Stimulated activated CD8-positive, alpha-beta memory T cell treated with anti-CD3 and anti-CD28 coated beads, Interleukin-7, amount 100 ng/mL, for 24 hours (primary cell): ENCODE data around the gene PIP5K1B.

ENCODE experiments used
- DNase-seq: peaks from one replicate; pipeline ENCODE4 v3.0.0-alpha.2; 2020; ENCODE audit warnings: low read depth

The PIP5K1B gene

GRCh38 chr9:68817079-68817875 is 112.2 kb downstream of the PIP5K1B start:
- no peak for DNase-seq

GRCh38 chr9:68819065-68819464 is 114.0 kb downstream of the PIP5K1B start:
- DNase-seq = no peak

- DNase-seq = no peak
These were observed 116.9 kb downstream of the PIP5K1B start for GRCh38 chr9:68821911-68822310.

- no peak for DNase-seq
These were observed 117.6 kb downstream of the PIP5K1B start for GRCh38 chr9:68822596-68823165.

- no peak for DNase-seq
These were observed 120.9 kb downstream of the PIP5K1B start for GRCh38 chr9:68825762-68826472.

GRCh38 chr9:68827837-68828744 is 123.1 kb downstream of the PIP5K1B start:
- no peak for DNase-seq

- no peak for DNase-seq
These were observed 127.1 kb downstream of the PIP5K1B start for GRCh38 chr9:68832101-68832500.

- DNase-seq = no peak
These were observed 128.0 kb downstream of the PIP5K1B start for GRCh38 chr9:68832861-68833518.

- no peak for DNase-seq
These were observed 130.0 kb downstream of the PIP5K1B start for GRCh38 chr9:68834931-68835520.

- no peak for DNase-seq
These were observed 131.7 kb downstream of the PIP5K1B start for GRCh38 chr9:68836788-68837187.

GRCh38 chr9:68838245-68838644 is 133.2 kb downstream of the PIP5K1B start:
- DNase-seq = no peak

- DNase-seq = no peak
These were observed 136.4 kb downstream of the PIP5K1B start for GRCh38 chr9:68841276-68842052.

- no peak for DNase-seq
These were observed 137.5 kb downstream of the PIP5K1B start for GRCh38 chr9:68842568-68842967.

- no peak for DNase-seq
These were observed 138.2 kb downstream of the PIP5K1B start for GRCh38 chr9:68843239-68843638.

- DNase-seq = no peak
These were observed 139.1 kb downstream of the PIP5K1B start for GRCh38 chr9:68844157-68844556.

GRCh38 chr9:68844631-68845612 is 139.9 kb downstream of the PIP5K1B start:
- DNase-seq = no peak

GRCh38 chr9:68847765-68848164 is 142.7 kb downstream of the PIP5K1B start:
- no peak for DNase-seq

GRCh38 chr9:68851657-68852056 is 146.6 kb downstream of the PIP5K1B start:
- DNase-seq = no peak

GRCh38 chr9:68852941-68853340 is 147.9 kb downstream of the PIP5K1B start:
- no peak for DNase-seq
